Stomach smooth muscle (tissue), 2 donors: ENCODE measurements around the gene AEBP2.

Experiments
- H3K27ac ChIP-seq: one replicate; pipeline ENCODE4 v1.7.0; 2013; ENCODE audit warnings: mild to moderate bottlenecking, low read length, inconsistent platforms
- H3K27me3 ChIP-seq, 2 donors: one replicate each; pipeline ENCODE4 v1.7.0; 2013; ENCODE audit warnings: low read length in 2 of 2; ENCODE audit not compliant: insufficient read depth in 2 of 2, control insufficient read depth in 1 of 2
- H3K36me3 ChIP-seq, 2 donors: one replicate each; pipeline ENCODE4 v1.7.0; 2013; ENCODE audit warnings: low read length in 2 of 2; ENCODE audit not compliant: control insufficient read depth in 2 of 2, insufficient read depth in 2 of 2
- H3K4me1 ChIP-seq: one replicate; pipeline ENCODE4 v1.7.0; 2013; ENCODE audit warnings: low read length; ENCODE audit not compliant: control insufficient read depth, insufficient read depth
- H3K4me3 ChIP-seq, 2 donors: one replicate each; pipeline ENCODE4 v1.7.0; 2013; ENCODE audit warnings: low read length in 2 of 2
- H3K9ac ChIP-seq, 2 donors: one replicate each; pipeline ENCODE4 v1.7.0; 2013; ENCODE audit warnings: low read length in 2 of 2, mild to moderate bottlenecking in 1 of 2
- H3K9me3 ChIP-seq, 2 donors: one replicate each; pipeline ENCODE4 v1.7.0; 2013; ENCODE audit warnings: low read length in 2 of 2; ENCODE audit not compliant: control insufficient read depth in 2 of 2
- donor health status: healthy.
- donor health status: Pancreatic carcinoma.

Gene AEBP2

DNA sequence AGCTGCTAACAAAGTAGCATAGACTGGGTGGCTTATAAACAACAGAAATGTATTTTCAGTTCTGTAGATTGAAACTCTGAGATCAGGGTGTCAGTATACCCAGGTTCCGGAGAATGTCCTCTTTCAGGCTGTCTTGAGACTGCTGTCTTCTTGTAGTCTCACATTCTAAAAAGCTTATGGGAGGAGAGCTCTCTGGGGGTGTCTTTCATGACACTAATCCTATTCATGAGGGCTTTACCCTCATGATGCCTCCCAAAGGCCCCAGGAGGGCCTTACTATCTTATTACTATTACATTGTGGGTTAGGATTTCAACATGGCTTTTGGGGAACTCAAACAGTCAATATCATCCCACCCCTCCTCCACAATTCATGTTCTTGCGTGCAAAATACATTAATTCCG, 94.3 kb downstream of the AEBP2 start:
- no peak overlapping the region for H3K4me3 ChIP-seq
- H3K9ac ChIP-seq, result no peak overlapping the region
- no peak overlapping the region for H3K27ac ChIP-seq
- H3K27me3 ChIP-seq, result no peaks in the 10 kb centered on the region
- H3K36me3 ChIP-seq, result no peaks in the 10 kb centered on the region
- peaks cover 0 to 5% of the 10 kb centered on the region in 2 donors for H3K9me3 ChIP-seq
- no peaks in the 10 kb centered on the region for H3K4me1 ChIP-seq

DNA sequence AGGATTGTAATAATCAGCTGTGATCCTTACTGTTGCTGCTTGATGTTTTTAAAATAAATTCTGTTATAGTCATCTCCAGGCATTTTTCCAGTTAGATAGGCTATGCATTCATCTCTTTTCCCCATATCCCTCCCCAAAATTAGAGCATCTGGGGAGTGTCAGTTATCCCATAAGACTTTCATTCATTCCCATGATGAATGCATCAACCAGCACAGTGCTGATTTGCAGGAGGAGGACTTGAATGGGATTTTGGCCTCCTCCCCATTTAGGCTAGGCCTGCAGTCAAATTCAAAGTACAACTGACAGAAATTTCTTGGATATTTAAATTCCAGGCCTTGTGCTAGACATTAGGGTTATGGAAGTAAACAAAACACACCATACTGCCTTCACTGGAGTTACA, 99.8 kb downstream of the AEBP2 start:
- H3K36me3 ChIP-seq, result no peaks in the 10 kb centered on the region
- no peak overlapping the region for H3K27ac ChIP-seq
- H3K9me3 ChIP-seq, result peaks cover 0 to 5% of the 10 kb centered on the region in 2 donors
- H3K9ac ChIP-seq, result no peak overlapping the region
- no peaks in the 10 kb centered on the region for H3K27me3 ChIP-seq
- no peak overlapping the region for H3K4me3 ChIP-seq
- no peaks in the 10 kb centered on the region for H3K4me1 ChIP-seq

DNA sequence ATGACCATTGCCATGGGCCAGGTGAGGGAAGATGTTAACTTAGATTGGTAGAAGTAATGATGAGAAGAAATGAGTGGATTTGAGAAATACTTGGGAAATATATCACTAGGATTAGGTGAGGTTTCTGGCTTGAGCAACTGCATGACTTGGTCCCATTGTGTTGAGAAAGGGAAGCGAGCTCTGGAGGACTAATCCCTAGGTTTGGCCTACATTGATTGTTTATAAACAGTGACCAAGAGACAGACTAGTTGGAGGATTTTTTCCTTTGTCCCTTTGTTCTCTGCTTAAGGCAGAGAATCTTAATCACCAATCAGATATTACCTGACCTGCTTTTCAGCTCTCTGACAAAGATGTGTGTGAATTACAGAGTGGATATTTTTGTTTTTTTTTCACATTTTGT, 100.5 kb downstream of the AEBP2 start:
- no peak overlapping the region for H3K27ac ChIP-seq
- H3K36me3 ChIP-seq, result no peaks in the 10 kb centered on the region
- no peak overlapping the region for H3K4me3 ChIP-seq
- peaks cover 0 to 5% of the 10 kb centered on the region in 2 donors for H3K9me3 ChIP-seq
- H3K27me3 ChIP-seq, result no peaks in the 10 kb centered on the region
- no peak overlapping the region for H3K9ac ChIP-seq
- H3K4me1 ChIP-seq, result no peaks in the 10 kb centered on the region

DNA sequence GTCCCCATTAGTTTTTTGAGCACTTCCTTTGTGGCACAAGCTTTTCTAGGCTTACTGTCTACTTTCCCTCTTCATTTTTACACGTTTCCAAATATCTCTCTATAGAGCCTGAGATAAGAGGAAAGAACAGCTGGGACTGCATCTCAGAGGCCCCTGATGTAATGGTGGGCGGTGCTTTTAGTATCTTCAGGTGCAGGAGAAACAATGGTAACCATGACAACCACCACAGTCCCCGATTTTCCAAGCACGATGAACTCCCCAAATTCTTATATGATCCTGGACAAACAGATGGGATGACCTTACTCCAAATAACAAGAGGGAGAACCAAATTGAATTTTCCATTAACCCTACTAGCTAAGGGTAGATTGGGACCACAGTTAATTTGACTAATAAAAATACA, 103.3 kb downstream of the AEBP2 start:
- H3K36me3 ChIP-seq, result no peaks in the 10 kb centered on the region
- H3K4me1 ChIP-seq, result peaks cover 12% of the 10 kb centered on the region
- no peak overlapping the region for H3K4me3 ChIP-seq
- H3K27me3 ChIP-seq, result no peaks in the 10 kb centered on the region
- no peak overlapping the region for H3K9ac ChIP-seq
- no peak overlapping the region for H3K27ac ChIP-seq
- no peaks in the 10 kb centered on the region for H3K9me3 ChIP-seq

DNA sequence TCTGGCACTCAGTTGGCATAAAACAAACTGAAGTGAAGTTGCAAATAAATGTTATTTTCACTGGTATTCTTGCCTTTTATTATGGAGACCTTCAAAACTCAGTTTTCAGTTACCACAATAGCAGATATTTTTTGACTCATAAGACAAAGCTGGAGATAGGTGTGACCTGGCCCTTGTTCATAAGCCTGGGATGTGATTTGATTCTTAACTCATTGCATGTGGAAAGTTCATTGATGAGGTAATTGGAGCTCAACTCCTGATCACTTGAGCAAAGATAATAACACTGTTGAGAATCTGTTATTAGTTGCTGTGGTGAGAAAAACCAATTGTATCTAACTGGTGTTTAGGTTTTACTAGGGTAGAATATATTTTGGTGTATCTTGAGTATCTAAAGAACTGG, 105.1 kb downstream of the AEBP2 start:
- H3K4me1 ChIP-seq, result peaks cover 12% of the 10 kb centered on the region

DNA sequence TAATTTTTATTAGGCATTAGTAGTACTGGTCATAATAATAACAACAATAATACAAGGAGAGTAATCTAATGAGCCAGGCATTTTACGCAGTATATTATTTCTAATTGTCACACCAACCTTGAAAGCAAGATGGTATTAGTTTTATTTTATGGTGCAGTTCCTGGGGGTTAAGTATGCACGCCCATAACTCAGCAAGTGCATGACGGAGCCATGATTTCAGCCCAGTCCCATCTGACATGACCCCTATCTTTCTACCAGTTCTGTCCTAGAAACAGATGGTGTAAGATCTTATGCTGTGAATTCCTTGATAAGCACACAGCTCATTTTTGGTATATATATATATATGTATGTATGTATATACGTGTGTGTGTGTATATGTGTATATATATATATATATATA, 106.0 kb downstream of the AEBP2 start:
- Histone ChIP-seq H3K9me3 (no peaks in the 10 kb centered on the region), H3K27me3 (no peaks in the 10 kb centered on the region), H3K4me1 (peaks cover 12% of the 10 kb centered on the region), H3K36me3 (no peaks in the 10 kb centered on the region), H3K27ac (no peak overlapping the region), H3K9ac (no peak overlapping the region), H3K4me3 (no peak overlapping the region)

More for the DNA sequence above, 105.1 kb downstream of the AEBP2 start:
- H3K9ac ChIP-seq, result no peak overlapping the region
- H3K27ac ChIP-seq, result no peak overlapping the region
- H3K4me3 ChIP-seq, result no peak overlapping the region
- no peaks in the 10 kb centered on the region for H3K9me3 ChIP-seq
- no peaks in the 10 kb centered on the region for H3K27me3 ChIP-seq
- no peaks in the 10 kb centered on the region for H3K36me3 ChIP-seq

DNA sequence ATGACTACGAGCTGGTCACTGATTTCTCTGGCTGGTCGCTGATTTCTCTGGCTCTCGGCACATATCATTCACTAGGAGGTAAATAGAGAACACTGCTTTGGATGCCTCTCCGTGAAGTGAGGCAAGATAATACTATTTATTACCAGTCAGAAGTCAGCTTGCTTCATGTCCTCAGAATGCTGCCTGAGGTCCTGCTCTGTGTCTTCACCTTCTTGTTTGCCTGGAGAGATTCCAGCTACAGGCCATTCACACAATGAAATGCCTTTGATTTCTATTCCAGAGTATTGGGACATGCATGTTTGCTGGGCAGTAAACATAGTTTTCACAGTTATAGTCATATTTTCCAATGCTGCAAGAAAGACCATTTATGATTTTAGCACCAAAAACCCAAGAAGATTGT, 106.7 kb downstream of the AEBP2 start:
- no peak overlapping the region for H3K4me3 ChIP-seq
- no peak overlapping the region for H3K27ac ChIP-seq
- no peak overlapping the region for H3K9ac ChIP-seq
- H3K36me3 ChIP-seq, result no peaks in the 10 kb centered on the region
- H3K4me1 ChIP-seq, result peaks cover 12% of the 10 kb centered on the region
- no peaks in the 10 kb centered on the region for H3K27me3 ChIP-seq
- no peaks in the 10 kb centered on the region for H3K9me3 ChIP-seq

DNA sequence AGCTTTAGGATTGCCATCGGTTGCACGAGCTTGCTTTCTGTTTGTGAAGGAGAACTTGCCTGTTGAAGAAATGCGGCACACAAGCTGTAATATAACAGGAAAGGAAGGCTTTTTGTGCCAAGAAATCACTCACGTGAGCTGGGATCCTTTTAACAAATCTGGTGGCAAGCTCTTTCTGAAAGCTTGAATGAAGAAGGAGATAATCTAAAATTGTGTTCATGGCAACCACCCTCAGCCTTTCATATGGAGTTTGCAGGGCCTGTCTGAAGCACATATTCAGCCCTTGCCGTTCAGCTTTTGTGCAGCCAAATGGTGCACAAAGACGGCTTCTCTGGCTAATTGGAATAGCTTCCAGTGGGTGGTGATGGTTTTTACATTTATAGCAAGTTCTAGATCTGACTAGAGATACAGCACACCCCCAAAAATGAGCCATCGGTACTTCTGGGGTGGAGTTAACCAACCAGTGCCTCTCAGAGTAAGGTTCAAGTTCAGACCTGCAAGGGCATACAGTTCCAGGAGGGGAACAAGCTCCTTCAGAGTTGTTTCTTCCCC, 107.4 kb downstream of the AEBP2 start:
- H3K4me3 ChIP-seq, result peak overlapping the region; percentile 14 to 65
- no peaks in the 10 kb centered on the region for H3K9me3 ChIP-seq
- H3K27me3 ChIP-seq, result no peaks in the 10 kb centered on the region
- peaks cover 12% of the 10 kb centered on the region for H3K4me1 ChIP-seq
- no peaks in the 10 kb centered on the region for H3K36me3 ChIP-seq
- H3K9ac ChIP-seq, result peak overlapping the region in 1 of 2 donors; percentile 37
- H3K27ac ChIP-seq, result peak overlapping the region; percentile 55

DNA sequence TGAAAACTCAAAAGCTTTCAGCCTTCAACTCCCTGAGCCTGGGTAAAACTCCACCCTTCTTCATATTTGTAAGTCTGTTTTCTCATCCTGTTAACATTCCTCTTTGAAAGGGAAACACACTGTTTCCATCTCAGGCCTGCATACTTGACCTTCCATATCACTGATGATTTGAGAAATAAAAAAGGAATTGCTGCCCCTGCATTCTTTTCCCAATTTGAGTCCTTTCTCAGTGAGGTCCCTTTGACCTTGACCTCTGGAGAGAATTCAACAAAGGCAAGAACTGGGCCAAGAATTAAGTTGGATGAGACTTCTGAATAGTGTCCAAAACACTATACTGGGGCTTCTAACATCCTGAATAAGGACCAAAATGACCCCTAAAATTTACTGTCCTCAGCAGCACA, 108.0 kb downstream of the AEBP2 start:
- Histone ChIP-seq H3K4me3 (no peak overlapping the region), H3K9ac (no peak overlapping the region), H3K27ac (no peak overlapping the region), H3K27me3 (no peaks in the 10 kb centered on the region), H3K36me3 (no peaks in the 10 kb centered on the region), H3K9me3 (no peaks in the 10 kb centered on the region), H3K4me1 (peaks cover 12% of the 10 kb centered on the region)

DNA sequence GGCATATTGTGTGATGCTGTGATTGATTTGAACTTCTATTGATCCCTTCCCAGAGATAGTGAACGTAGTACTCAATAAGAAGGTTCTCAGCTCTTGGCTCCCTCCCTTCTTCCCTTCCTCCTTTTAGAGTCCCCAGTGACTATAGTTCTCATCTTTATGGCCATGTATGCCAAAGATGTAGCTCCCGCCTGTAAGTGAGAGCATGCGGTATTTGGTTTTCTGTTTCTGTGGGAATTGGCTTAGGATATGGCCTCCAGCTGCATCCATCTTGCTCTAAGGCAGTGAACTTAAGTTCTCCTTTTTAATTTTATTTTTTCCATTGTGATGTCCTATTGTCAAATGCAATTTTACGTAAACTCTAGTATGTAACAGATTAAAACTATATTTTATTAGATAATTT, 109.5 kb downstream of the AEBP2 start:
- Histone ChIP-seq H3K4me1 (peaks cover 12% of the 10 kb centered on the region), H3K27ac (no peak overlapping the region), H3K27me3 (no peaks in the 10 kb centered on the region), H3K9ac (no peak overlapping the region), H3K4me3 (no peak overlapping the region), H3K9me3 (no peaks in the 10 kb centered on the region), H3K36me3 (no peaks in the 10 kb centered on the region)

DNA sequence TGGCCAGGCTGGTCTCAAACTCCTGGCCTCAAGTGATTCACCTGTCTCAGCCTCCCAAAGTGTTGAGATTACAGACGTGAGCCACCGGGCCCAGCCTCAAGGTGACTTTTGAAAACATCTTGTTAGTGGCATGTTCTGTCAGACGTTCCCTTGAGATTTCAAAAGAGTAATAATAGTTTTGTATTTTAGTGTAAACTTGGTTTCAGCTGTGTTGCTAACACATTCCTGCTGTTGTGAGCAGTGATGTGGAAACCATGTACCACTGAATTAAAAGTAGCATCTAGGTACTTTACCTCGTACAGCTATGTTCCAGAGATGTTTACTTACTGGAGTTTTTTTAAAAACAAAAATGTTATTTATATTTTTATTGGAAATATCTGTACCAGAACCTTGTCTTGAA, 111.3 kb downstream of the AEBP2 start:
- Histone ChIP-seq H3K36me3 (no peaks in the 10 kb centered on the region), H3K9ac (no peak overlapping the region), H3K4me3 (no peak overlapping the region), H3K27ac (no peak overlapping the region), H3K9me3 (no peaks in the 10 kb centered on the region), H3K4me1 (peaks cover 12% of the 10 kb centered on the region), H3K27me3 (no peaks in the 10 kb centered on the region)
